AG04450 (cell line): ENCODE results near the gene ZNF668. TPM values are rescaled to one million over a fixed set of nuclear protein-coding genes. Genes with fewer than 3 reads are reported as not detected.
A peak's percentile ranks its signal among the peaks of the same experiment; 100 is the strongest.
"Not testable (repeated sequence)": the region's sequence is repeated elsewhere in the genome, so short reads cannot be mapped to it uniquely, and the experiment has no call there.

ENCODE experiments used
- CTCF ChIA-PET: fragments of 300-600, 350-600 bp; formaldehyde crosslinking; extraction: SDS; loops from one replicate; lab custom pipeline; 2022; ENCODE audit warnings: antibody characterized with exemption, inconsistent platforms; lab: Charles Lee
- POLR2A ChIA-PET: fragments of 350-600 bp; formaldehyde crosslinking; extraction: SDS; loops from one replicate; lab custom pipeline; 2021; ENCODE audit warnings: antibody characterized with exemption, inconsistent platforms; lab: Yijun Ruan, JAX
- DNase-seq: peaks from one replicate; pipeline ENCODE4 v3.0.0-alpha.2; 2011; ENCODE audit warnings: low read depth, low spot score
- H3K27ac ChIP-seq: one replicate; pipeline ENCODE4 v1.5.1; 2012; ENCODE audit warnings: low read depth, low read length, control low read depth
- H3K27me3 ChIP-seq: one replicate; pipeline ENCODE4 v1.6.0; 2012; ENCODE audit warnings: low read length; ENCODE audit not compliant: control insufficient read depth, insufficient read depth
- H3K4me3 ChIP-seq: 2 replicates; pipeline ENCODE4 v1.5.1; 2011; ENCODE audit warnings: mild to moderate bottlenecking, low read depth, low read length, control low read depth
- H3K9me3 ChIP-seq: 2 replicates; pipeline ENCODE4 v1.5.1; 2012; ENCODE audit warnings: low read length; ENCODE audit not compliant: control insufficient read depth, insufficient read depth
- CTCF ChIP-seq: IDR thresholded peaks from 2 replicates; pipeline ENCODE4 v1.5.1; 2011; ENCODE audit warnings: low read depth, low read length, control low read depth, inconsistent platforms
- polyA plus RNA-seq: library from polyadenylated mRNA; depleted of rRNA; stranded (reverse); fragments of >200 nt; gene quantifications from 2 replicates; pipeline ENCODE4 v1.2.3, GENCODE V29; 2011

Gene ZNF668
- polyA plus RNA-seq, 1 experiment, result 5.9 TPM

DNA sequence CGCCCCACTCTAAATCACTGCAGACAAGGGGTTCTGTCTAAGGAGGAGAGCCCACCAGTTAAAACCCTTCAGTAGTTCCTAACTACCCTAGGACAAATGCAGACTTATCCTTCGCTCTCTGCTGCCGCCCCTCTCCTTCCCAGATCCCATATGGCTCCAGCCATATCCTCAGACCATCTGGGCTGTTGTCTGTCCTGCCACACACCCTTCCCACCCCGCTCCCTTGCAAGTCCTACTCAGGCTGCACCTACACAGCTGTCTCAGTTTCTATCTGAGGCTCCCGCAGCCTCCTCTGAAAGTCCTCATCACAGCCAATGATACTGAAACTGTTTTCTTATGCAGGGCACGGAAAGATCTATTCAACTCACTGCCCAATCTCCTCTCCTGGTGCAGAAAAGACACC lies 33.4 kb upstream of the ZNF668 start:
- DNase-seq, result no peak
- Histone ChIP-seq H3K4me3 (no peak overlapping the region), H3K27me3 (no peaks in the 10 kb centered on the region), H3K27ac (no peak overlapping the region), H3K9me3 (no peaks in the 10 kb centered on the region)
- TF ChIP-seq CTCF, result no peak
- POLR2A ChIA-PET, result interaction anchor here (1.3 kb wide), 1 partner anchor 10 kb away, joined by 3 read pairs; the partner anchor contains the start of gene KAT8
- CTCF ChIA-PET, result interaction anchor here (2.2 kb wide), 1 partner anchor 35 kb away, joined by 6 read pairs; no protein-coding TSS in a partner anchor

DNA sequence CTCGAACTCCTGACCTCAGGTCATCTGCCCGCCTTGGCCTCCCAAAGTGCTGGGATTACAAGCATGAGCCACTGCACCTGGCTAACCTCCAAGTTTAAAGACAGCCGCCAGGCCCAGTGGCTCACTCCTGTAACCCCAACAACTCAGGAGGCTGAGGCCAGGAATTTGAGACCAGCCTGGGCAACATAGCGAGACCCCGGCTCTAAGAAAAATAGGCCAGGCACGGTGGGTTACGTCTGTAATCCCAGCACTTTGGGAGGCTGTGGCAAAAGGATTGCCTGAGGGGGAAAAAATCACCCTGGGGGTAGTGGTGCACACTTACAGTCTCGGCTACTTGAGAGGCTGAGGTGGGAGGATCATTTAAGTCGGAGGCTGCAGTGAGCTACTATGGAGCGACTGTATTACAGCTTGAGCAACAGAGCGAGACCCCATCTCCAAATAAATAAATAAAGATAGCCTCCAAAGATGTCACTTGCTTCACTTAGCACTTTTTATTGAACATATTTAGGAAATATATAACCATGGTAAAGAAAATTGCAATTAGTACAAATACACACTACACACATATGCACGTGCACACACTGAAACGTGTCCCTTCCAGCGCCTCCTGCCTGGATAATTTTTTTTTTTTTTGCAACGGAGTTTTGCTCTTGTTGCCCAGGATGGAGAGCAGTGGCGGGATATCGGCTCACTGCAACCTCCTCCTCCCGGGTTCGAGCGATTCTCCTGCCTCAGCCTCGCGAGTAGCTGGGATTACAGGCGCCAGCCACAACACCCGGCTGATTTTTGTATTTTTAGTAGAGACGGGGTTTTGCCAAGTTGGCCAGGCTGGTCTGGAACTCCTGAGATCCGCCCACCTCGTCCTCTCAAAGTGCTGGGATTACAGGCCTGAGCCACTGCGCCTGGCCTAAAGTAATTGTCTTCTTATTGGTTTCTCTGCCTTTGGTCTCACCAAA lies 32.7 kb upstream of the ZNF668 start:
- H3K4me3 ChIP-seq, result no peak overlapping the region
- no peak overlapping the region for H3K27ac ChIP-seq
- H3K27me3 ChIP-seq, result no peaks in the 10 kb centered on the region
- DNase-seq, result no peak
- POLR2A ChIA-PET, result interaction anchor here (1.3 kb wide), 1 partner anchor 11 kb away, joined by 3 read pairs; the partner anchor contains the start of gene KAT8
- CTCF ChIA-PET, result interaction anchor here (2.2 kb wide), 1 partner anchor 35 kb away, joined by 6 read pairs; no protein-coding TSS in a partner anchor
- TF ChIP-seq CTCF, result no peak
- H3K9me3 ChIP-seq, result no peaks in the 10 kb centered on the region

DNA sequence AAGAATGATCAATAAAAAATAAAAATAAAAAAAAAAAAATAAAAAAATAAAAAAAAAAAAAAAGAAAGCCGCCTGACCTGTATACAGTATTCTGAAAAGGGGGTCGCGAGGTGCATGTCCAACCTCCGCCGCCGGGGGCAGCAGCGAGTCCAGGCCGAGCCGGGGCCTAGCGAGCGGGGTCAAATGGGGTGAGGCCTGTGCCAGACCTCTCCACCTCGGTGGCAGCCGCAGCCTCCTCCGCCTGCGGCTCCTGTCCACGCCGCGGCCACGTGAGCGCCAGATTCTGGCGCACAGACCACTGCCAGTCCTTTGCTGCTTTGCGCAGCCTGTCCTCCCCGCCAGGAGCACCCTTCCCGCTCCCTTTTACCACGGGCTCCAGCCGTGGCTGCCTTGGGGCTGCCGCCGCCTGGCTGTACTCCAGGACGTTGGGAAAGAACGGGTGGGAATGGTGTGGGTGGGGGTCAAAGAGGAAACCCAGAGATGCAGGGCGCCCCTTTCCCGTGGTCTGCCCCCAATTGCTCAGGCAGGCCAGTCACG lies 31.7 kb upstream of the ZNF668 start:
- no peak for DNase-seq
- Histone ChIP-seq H3K27me3 (no peaks in the 10 kb centered on the region), H3K27ac (no peak overlapping the region), H3K4me3 (no peak overlapping the region), H3K9me3 (no peaks in the 10 kb centered on the region)
- POLR2A ChIA-PET, result no interaction called here
- CTCF ChIA-PET, result no interaction called here
- TF ChIP-seq CTCF, result peak; percentile 81

GRCh38 chr16:31100876-31101641 lies 27.0 kb upstream of the ZNF668 start:
- POLR2A ChIA-PET, result interaction anchor here (0.6 to 2.2 kb wide), 3 partner anchors 16 to 79 kb away, joined by 3 to 12 read pairs (median 5); partner anchors contain the start of genes FUS and KAT8

More at GRCh38 chr16:31100876-31101641, 27.0 kb upstream of the ZNF668 start:
- H3K9me3 ChIP-seq, H3K27me3 ChIP-seq, H3K4me3 ChIP-seq, H3K27ac ChIP-seq, DNase-seq: not testable (repeated sequence)
- CTCF ChIA-PET, result interaction anchor here (0.6 to 1.3 kb wide), 3 partner anchors 14 to 161 kb away, joined by 3 to 6 read pairs (median 4); no protein-coding TSS in a partner anchor
